ENCODE data around the gene ATP11B.

DNA sequence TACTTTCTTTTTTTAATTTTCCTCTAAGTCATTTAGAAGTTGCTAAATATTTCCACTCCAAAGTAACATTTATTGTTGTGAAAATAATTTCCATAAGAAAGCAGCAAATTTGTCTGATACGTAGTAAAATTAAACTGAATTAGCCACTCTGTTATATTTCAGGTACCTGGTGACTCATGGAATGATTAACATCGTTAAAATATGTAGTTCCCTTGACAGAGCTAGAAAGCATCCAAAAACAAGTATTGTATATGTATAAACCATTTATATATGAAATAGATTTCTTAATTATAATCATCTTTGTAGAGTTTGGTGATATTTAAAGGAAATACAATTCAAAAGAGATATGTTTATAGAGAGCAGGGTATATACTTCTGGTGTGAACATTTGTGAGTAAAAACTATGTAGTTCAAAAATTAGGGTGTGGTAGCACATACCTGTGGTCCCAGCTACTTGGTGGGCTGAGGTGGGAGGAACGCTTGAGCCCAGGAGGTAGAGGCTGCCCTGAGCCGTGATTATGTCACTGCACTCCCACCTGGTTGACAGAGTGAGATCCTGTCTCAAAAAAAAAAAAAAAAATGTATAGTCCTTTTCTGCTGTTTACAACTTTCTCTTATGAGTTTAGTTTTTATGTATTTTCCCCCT lies 36.6 kb downstream of the ATP11B start:
- no peak for TF ChIP-seq POLR2AphosphoS5 (IDR thresholded peaks at IDR 0.05)
- no peak for TF ChIP-seq EP300 (IDR thresholded peaks at IDR 0.05)
- no peak for TF ChIP-seq POLR2A (IDR thresholded peaks at IDR 0.05)
